Stimulated activated CD8-positive, alpha-beta memory T cell treated with anti-CD3 and anti-CD28 coated beads, Interleukin-4, amount 100 ng/mL, for 48 hours (primary cell): ENCODE results near the gene FAM149B1.

Experiments used
- DNase-seq: peaks from one replicate; pipeline ENCODE4 v3.0.0-alpha.2; 2020

Gene FAM149B1

DNA sequence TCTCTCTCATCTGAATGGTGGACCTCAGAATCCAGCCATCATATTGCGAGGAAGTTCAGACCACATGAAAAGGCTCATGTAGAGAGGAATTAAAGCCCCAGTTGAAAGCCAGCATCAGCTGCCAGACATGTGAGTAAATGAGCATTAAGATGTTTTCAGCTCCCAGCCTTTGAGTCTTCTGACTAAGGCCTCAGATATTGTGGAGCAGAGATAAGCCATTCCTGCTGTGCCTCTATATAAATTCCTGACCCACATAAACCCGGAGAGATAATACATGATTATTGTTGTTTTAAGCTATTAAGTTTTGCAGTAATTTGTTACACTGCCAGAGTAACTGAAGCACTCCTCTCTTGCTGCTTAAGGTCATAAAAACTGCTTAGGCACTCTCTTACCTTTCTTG, 14.6 kb downstream of the FAM149B1 start:
- DNase-seq = no peak

- DNase-seq = no peak
Observed at GRCh38 chr10:73183667-73184281, 15.9 kb downstream of the FAM149B1 start.

DNA sequence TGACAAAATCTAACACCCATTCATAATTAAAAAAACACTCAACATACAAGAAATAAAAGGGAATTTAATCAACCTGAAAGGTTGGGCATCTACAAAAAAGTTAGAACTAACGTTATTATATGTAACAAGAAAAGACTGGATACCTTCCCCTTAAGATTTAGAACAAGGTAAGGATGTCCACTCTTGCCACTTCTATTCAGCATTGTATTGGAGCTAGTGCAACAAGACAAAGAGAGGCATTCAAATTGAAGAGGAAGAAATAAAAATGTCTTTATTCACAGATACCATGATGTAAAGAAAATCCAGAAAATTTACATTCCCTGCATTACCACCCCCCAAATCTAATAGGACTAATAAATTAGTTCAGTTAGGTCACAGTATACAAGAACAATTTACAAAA, 18.3 kb downstream of the FAM149B1 start:
- no peak for DNase-seq

DNA sequence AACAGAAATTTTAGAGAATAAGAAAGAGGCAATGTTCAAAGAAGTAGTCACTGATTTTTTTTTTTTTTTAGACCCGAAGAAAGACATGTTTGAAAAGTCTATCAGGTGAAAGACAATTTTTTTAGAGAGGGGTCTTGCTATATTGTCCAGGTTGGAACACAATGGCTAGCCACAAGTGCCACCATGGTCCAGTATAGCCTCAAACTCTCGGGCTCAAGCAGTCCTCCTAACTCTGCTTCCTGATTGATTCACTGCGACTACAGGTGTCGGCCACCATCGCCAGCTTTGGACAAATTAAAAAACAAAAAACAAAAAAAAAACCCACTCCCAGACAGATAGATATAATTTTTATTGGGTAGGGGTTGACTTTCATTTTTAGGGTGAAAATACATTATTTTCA, 22.3 kb downstream of the FAM149B1 start:
- no peak for DNase-seq

DNA sequence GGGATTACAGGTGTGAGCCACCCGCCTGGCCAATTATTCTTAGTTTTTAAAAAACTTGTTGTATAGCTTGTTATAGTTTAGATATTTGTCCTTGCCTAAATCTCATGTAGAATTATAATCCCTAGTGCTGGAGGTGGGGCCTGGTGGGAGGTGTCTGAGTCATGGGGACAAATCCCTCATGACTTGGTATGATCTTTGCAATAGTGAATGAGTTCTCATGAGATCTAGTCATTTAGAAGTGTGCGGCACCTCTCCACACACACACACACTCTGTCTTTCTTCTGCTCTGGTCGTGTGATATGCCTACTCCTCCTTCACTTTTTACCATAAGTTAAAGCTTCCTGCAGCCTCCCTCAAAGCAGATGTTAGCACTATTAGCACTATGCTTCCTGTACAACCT, 37.2 kb downstream of the FAM149B1 start:
- no peak for DNase-seq

- DNase-seq = no peak
Observed at GRCh38 chr10:73205890-73206289, 38.0 kb downstream of the FAM149B1 start.

GRCh38 chr10:73206385-73206784, 38.5 kb downstream of the FAM149B1 start:
- no peak for DNase-seq

- no peak for DNase-seq
Observed at GRCh38 chr10:73207883-73208282, 40.0 kb downstream of the FAM149B1 start.

DNA sequence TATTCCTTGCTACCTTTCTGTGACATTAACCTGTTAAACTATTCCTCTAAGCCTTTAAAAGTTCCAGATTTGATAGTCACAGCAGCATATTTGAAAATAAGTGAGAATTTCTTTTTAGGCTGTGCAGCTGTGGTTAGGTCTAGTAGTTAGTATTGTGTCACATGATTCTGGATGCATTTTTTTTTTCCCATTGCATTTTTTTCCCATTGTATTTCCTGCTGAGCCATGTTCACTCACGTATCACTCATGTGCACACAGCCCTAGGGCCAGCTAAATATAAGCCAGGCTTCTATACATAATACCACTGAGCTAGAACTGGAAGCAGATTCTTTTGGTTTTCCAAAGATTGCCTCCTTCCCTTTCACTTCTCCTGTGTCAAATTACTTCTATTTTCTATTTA, 41.8 kb downstream of the FAM149B1 start:
- DNase-seq = no peak

GRCh38 chr10:73210395-73211105, 42.6 kb downstream of the FAM149B1 start:
- no peak for DNase-seq

GRCh38 chr10:73211106-73211811, 43.3 kb downstream of the FAM149B1 start:
- DNase-seq = no peak

DNA sequence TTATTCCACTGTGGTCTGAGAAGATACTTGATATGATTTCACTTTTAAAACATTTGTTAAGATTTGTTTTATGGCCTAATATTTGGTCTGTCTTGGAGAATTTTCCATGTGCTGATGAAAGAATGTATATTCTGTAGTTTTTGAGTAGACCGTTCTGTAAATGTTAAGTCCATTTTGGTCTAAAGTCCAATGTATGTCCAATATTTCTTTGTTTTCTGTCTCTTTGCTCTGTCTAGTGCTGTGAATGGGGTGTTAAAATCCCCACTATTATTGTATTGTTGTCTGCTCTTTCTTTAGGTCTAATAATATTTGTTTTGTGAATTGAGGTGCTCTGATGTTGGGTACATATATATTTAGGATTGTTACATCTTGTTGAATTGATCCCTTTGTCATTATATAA, 47.8 kb downstream of the FAM149B1 start:
- DNase-seq = no peak

- no peak for DNase-seq
Observed at GRCh38 chr10:73217628-73218027, 49.7 kb downstream of the FAM149B1 start.

DNA sequence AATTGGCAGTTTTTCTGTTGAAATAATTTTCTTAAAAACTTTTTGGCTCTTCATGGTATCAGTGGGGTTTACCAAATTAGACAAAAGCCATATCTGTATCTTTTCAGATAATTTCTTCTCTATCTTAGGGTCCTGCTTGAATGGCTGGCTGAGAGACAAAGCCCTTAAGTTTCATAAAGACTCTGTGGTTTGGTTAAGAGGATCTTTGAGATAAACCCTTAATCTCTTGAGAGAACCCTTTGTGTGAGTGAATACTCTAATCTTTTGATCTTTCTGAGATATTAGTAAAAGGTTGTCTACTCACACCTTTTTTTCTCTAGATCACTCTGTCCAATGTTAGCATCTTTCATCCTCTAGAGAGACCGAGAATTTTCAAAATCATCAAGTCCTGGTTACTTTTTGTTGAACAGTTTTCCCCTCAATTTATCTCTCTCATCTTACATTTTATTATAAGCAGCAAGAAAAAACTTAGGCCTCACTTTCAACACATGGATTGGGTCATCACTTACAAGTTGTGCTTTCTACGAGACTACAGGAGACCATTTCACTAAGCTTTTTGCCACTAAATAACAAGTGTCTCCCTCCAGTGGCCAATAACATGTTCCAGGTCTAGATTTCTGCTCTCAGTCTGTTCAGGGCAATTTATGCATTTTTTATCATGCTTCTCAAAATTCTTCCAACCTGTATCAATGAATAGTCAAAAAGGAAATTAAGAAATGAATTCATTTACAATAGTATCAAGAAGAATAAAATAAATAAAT, 50.7 kb downstream of the FAM149B1 start:
- no peak for DNase-seq

GRCh38 chr10:73219384-73219783, 51.5 kb downstream of the FAM149B1 start:
- DNase-seq = no peak

GRCh38 chr10:73220989-73221388, 53.1 kb downstream of the FAM149B1 start:
- DNase-seq = no peak

DNA sequence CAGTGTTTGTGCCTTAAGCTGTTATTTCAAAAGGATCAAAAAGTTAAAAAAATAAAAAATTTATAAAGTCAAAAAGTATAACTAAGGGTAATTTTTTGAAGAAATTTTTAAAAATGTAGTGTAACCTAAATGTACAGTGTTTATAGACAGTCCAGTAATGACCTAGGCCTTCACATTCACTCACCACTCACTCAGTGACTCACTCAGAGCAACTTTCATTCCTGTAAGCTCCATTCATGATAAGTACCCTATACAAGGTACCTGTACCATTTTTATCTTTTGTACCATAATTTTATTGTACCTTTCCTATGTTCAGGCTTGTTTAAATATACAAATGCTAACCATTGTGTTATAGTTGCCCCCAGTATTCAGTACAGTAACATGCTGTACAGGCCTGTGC, 57.6 kb downstream of the FAM149B1 start:
- DNase-seq = no peak

DNA sequence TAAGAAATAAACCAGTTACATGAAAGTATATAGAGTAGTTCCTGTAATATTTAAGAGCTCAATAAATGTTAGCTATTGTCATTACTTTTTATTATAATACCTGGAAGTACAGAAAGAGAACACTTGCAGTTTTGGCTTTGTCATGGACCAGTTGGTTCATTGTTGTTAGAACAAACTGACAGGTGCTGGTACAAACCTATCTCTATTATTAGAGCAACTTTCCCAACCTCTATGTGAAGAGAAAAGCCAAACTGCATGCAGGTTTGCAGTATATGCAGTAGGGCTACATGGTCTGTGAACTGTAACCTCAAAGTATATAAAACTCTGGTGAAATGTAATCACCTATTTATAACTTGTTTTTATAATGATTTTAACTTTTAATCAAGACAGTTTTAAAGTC, 58.7 kb downstream of the FAM149B1 start:
- DNase-seq = no peak

- DNase-seq = no peak
Observed at GRCh38 chr10:73228247-73228646, 60.3 kb downstream of the FAM149B1 start.

GRCh38 chr10:73229567-73229966, 61.6 kb downstream of the FAM149B1 start:
- no peak for DNase-seq

GRCh38 chr10:73232887-73233286, 65.0 kb downstream of the FAM149B1 start:
- DNase-seq = no peak

GRCh38 chr10:73233883-73234282, 66.0 kb downstream of the FAM149B1 start:
- no peak for DNase-seq

- no peak for DNase-seq
Observed at GRCh38 chr10:73234695-73235094, 66.8 kb downstream of the FAM149B1 start.
